Panc1 (cell line): ENCODE results near the gene CADPS2.

Source experiments
- CTCF ChIP-seq: fragments of 450-650 bp; IDR thresholded peaks from 2 replicates; pipeline ENCODE4 v1.5.1; 2017; ENCODE audit warnings: mild to moderate bottlenecking
- POLR2AphosphoS5 ChIP-seq: IDR thresholded peaks from 2 replicates; pipeline ENCODE4 v1.6.1; 2012; ENCODE audit warnings: mild to moderate bottlenecking, low read depth, low read length, moderate library complexity
- TCF7L2 ChIP-seq: IDR thresholded peaks from 2 replicates; pipeline ENCODE4 v1.6.1; 2011; ENCODE audit warnings: mild to moderate bottlenecking, low read depth, low read length, inconsistent platforms

DNA sequence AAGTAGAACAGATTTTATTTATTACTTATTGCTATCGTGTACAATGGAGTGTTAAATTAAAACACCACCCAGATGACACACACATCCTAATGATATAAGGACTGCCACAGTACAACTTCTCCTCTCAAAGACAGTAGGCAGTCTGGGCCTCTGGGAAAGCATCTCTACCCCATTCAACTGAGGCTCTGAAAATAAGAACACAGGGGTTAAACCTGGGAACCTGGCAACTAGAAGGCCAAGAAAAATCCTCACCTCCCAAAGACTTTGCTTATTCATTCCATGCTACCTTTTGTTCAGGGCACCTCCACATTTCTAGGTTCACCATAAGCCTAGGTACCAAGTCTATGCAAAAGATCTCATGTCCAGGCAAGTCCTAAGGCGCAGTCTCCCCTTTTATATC, 456.3 kb downstream of the CADPS2 start:
- no peak for TF ChIP-seq CTCF
- TF ChIP-seq POLR2AphosphoS5: no peak
- TF ChIP-seq TCF7L2: no peak
